GM03348 (cell line): Measurements from ENCODE around the gene ARHGEF10L.
"Not testable (repeated sequence)": the region's sequence is repeated elsewhere in the genome, so short reads cannot be mapped to it uniquely, and the experiment has no call there.

Experiments used
- DNase-seq: peaks from one replicate; pipeline ENCODE4 v3.0.0; 2012; ENCODE audit warnings: low spot score

Gene ARHGEF10L

DNA sequence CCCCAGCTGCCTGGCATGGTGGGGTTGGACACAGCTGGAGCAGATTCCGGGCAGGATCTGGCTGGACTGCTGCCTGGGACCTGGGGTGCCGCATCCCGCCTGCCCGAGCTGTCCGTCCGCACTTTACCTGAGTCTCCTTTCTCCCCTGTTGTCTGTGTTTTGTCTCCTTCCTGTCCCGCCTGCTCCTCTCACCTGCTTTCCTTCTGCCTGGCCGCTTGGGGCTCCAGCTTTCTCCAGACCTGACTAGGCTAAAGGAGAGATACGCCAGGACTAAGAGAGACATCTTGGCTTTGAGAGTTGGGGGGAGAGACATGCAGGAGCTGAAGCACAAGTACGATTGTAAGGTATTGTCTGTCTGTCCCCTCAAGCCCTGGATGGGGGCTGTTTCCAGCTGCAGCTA, 73.3 kb downstream of the ARHGEF10L start:
- no peak for DNase-seq

DNA sequence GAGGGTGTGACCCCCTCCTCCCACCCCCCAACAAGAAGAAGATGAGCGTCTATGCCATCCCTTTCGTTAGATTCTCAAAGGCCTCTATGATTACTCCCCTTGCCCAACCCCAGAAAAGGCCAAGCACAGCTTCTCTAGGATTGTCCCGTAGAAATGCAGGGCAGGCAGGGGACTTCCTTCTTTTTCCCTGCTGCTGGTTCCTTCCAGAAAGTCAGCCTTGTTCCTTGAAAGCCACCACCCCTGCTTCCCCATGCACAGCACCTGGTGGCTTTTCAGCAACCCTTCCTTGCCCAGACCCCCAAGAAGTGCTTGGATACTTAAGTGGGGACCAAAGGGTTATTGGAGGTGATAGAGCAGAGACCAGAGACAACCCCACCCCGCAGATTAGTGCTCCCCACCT, 75.1 kb downstream of the ARHGEF10L start:
- no peak for DNase-seq

- no peak for DNase-seq
These were observed 75.7 kb downstream of the ARHGEF10L start for GRCh38 chr1:17615157-17615556.

- DNase-seq = no peak
These were observed 76.5 kb downstream of the ARHGEF10L start for GRCh38 chr1:17615959-17616358.

GRCh38 chr1:17616731-17617279, 77.3 kb downstream of the ARHGEF10L start:
- DNase-seq = no peak

DNA sequence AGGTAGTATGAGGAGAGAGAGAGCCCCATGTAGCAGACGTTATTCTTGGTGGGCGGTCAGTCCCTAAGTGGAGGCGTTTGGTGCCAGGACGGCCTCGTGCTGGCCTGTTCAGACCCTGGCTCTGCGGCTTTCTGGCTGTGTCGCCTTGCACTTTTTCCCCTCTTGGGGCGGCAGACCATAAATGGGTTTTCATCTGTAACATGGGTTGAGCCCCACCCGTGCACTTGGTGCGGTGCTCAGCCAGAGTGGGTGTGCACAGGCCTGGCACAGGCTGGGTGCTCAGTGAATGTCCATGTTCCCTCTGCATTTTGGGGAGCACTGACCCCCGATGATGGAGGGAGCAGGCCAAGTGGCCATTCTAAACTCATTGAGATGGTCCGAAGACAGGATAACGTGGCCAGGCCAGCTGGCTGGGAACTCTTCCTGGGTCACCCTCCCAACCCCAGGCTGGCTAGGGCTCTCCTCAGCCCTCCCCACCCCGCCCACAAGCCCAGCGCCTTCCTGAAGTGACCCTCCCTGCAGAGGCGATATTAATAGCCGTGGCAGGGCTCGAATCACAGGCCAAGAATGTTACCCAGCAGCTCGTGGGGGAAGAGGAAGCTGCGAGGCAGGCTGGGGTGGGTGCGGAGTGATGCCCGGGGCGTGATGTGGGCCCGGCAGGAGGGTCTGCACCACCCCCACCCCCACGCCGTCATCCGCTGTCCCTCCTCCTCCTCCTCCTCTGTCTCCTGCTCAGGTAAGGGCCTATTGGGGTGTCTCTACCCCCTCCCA, 78.5 kb downstream of the ARHGEF10L start:
- no peak for DNase-seq

GRCh38 chr1:17618558-17619247, 79.2 kb downstream of the ARHGEF10L start:
- DNase-seq = no peak

DNA sequence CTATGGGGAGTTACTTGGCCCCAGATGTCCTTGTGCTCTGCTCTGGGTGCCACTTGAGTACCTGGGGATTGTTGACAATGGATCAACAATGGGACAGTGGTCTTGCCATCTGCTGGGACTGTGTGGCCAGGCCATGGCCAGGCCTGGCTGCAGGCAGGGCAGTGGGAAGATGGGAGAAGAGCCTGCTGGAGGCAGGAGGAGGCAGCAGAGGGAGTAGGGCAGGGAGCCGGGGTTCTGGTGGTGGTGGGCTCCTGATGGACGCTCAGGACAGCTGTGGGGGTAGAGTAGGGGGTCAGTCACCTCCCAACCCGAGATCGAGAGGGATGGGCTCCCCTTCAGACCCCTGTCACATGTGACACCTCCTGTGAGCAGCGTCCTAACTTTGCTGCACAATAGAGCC, 81.0 kb downstream of the ARHGEF10L start:
- no peak for DNase-seq

DNA sequence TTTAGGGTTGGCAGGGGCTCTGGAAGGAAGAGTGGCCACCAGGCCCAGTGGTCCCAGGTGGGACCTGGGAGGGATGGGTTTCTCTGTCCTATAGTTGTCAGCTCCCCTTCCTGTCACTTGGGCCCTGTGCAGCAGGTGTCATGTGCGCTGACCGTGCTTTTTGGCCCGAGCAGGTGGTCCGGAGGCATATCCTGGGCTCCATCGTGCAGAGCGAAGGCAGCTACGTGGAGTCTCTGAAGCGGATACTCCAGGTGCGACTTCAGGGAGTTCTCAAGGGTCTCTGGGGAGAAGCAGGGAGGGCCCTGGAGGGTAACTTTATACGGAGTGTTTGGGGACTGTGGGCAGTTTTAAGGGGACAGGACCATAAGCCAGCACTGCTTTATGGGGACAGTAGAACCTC, 82.2 kb downstream of the ARHGEF10L start:
- DNase-seq = no peak

- DNase-seq = no peak
These were observed 83.3 kb downstream of the ARHGEF10L start for GRCh38 chr1:17622823-17623222.

DNA sequence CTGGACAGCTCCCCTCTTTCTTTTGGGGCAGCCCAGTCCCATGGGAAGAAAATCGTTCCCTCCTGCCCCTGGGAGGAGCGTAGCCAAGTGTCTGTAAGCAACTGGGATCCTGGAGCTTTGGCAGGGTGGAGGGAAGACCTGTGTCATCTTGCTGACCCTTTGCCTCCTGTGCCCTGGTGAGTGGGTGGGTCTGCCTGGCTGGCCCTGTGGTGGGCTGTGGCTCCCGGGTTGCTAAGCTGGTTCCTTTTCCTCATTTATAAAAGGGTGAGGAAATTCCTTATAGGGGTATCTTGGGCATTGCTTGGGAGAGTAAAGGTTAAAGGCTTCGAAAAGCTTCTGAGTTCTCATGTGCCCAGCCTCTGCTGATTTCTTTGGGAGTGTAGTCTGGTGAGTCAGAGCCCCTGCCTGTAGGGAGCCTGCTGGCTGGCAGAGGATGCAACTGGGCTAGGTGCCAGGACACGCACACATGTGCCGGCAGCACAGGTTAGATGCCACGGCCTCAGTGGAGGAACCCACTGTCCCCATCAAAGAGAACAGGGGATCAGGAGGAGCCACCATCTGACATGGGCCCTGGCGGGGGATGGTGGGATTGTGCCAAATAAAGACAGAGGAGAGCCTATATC, 85.2 kb downstream of the ARHGEF10L start:
- peak; percentile 84 for DNase-seq

DNA sequence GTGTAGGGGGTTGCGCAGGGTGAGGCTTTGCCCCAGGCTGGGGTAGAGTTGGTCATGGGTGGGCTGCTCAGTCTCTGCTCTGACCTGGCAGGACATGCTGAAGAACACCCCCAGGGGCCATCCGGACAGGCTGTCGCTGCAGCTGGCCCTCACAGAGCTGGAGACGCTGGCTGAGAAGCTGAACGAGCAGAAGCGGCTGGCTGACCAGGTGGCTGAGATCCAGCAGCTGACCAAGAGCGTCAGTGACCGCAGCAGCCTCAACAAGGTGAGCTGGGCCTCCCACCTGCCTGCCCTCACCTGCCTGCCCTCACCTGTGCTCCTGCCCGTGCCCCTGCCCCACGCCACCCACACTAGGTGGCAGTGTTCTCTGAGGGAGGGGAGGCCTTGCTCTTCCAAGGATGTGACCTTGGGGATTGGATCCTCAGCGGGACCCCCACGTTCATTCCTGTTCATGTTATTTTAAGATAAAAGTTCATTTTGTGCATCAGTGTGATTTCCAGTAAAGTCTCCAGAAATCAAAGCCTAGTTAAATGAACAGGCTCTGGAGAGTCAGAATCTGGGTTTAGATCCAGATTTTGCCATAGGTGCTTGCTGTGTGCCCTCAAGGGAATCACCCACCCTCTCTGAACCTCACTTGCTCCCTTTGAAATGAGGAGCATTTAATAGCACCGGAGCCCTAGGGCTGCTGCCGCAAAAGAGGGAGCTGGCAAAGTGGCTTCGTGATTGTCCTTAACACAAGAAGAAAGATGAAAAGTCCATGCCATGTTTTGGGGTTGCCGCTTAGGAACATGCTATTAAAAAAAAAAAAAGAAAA, 87.9 kb downstream of the ARHGEF10L start:
- DNase-seq = no peak

DNA sequence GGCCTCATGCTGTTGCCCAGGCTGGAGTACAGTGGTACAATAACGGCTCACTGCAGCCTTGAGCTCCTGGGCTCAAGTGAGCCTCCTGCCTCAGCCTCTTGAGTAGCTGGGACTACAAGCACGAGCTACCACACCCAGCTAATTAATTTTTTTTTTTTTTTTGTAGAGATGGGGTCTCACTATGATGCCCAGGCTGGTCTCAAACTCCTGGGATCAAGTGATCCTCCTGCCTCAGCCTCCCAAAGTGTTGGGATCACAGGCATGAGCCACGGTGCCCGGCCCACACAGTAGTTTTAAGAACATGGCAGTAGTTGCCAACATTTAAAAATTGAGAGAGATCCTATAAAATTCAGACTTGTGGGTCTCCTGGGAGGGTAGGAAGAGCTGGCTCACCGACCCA, 89.5 kb downstream of the ARHGEF10L start:
- DNase-seq = not testable (repeated sequence)

GRCh38 chr1:17629460-17629859, 90.0 kb downstream of the ARHGEF10L start:
- DNase-seq = no peak

GRCh38 chr1:17630048-17630830, 90.7 kb downstream of the ARHGEF10L start:
- DNase-seq = peak; percentile 85

DNA sequence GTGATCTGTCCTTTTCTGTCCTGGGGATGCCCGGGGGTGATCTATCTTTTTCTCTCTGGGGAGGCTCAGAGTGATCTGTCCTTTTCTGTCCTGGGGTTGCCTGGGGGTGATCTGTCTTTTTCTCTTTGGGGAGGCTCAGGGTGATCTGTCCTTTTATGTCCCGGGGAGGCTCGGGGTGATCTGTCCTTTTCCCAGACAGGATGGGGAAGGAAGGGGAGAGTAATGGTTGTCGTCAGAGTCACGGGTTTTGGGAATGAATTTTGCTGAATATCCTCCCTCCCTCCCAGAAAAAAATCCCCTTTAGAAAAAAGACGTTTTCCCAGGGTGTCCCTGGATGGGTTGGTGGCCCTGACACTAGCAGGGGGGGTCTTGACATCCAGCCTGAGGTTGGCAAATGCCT, 91.5 kb downstream of the ARHGEF10L start:
- no peak for DNase-seq

GRCh38 chr1:17631410-17631809, 91.9 kb downstream of the ARHGEF10L start:
- DNase-seq = no peak

DNA sequence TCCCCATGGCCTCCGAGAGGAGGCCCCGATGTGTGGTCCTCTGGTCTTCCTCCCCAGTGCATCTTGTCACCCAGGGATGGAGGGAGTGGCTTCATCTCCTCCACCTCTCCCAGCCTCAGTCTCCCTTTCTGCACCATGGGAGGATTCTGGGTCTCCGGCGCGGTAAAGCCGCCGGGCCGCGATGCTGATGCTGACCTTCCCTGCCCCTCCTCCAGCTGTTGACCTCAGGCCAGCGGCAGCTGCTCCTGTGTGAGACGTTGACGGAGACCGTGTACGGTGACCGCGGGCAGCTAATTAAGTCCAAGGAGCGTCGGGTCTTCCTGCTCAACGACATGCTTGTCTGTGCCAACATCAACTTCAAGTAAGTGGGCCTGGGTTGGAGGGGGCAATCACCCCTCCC, 92.6 kb downstream of the ARHGEF10L start:
- no peak for DNase-seq

GRCh38 chr1:17632541-17633184, 93.2 kb downstream of the ARHGEF10L start:
- DNase-seq = peak; percentile 69

- DNase-seq = peak; percentile 91
These were observed 94.2 kb downstream of the ARHGEF10L start for GRCh38 chr1:17633654-17634053.

DNA sequence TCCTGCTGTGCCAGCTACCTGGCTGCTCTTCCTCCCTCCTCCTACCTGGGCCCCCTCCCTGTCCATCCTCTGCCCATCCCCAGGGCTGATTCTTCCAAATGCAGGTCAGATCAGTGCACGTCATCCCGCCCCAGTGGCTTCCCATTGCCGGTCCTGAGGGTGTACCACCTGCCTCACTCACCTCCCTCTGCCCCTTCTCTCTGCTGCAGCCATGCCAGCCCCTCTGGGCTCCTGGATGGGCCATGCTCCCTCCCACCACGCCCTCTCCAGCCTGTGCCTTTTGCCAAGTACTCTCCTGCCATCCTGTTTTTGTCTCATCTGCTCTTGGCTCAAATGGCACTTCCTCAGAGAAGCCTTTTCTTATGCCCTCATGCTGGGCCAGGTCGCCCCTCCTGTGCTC, 95.8 kb downstream of the ARHGEF10L start:
- DNase-seq = no peak
